DMS153 (cell line): ENCODE data around the gene EFCAB6.

ENCODE experiments used
- DNase-seq: peaks from one replicate; lab custom pipeline; 2025; lab: John Stamatoyannopoulos, UW

EFCAB6 gene

GRCh38 chr22:43570531-43571165, 241.5 kb downstream of the EFCAB6 start:
- DNase-seq = no peak

GRCh38 chr22:43569111-43569510, 243.0 kb downstream of the EFCAB6 start:
- no peak for DNase-seq

GRCh38 chr22:43567691-43568324, 244.3 kb downstream of the EFCAB6 start:
- DNase-seq = no peak

GRCh38 chr22:43566561-43567332, 245.4 kb downstream of the EFCAB6 start:
- no peak for DNase-seq

GRCh38 chr22:43566021-43566420, 246.1 kb downstream of the EFCAB6 start:
- DNase-seq = no peak

- DNase-seq = no peak
Observed at GRCh38 chr22:43564859-43565258, 247.2 kb downstream of the EFCAB6 start.

GRCh38 chr22:43563571-43563970, 248.5 kb downstream of the EFCAB6 start:
- DNase-seq = no peak

GRCh38 chr22:43562843-43563242, 249.3 kb downstream of the EFCAB6 start:
- no peak for DNase-seq

- no peak for DNase-seq
Observed at GRCh38 chr22:43561415-43562178, 250.5 kb downstream of the EFCAB6 start.

- DNase-seq = no peak
Observed at GRCh38 chr22:43560651-43561050, 251.5 kb downstream of the EFCAB6 start.

GRCh38 chr22:43555561-43556515, 256.3 kb downstream of the EFCAB6 start:
- no peak for DNase-seq

- DNase-seq = no peak
Observed at GRCh38 chr22:43554694-43555365, 257.3 kb downstream of the EFCAB6 start.

- DNase-seq = no peak
Observed at GRCh38 chr22:43554259-43554636, 257.9 kb downstream of the EFCAB6 start.

- no peak for DNase-seq
Observed at GRCh38 chr22:43553451-43554258, 258.4 kb downstream of the EFCAB6 start.

GRCh38 chr22:43550672-43551071, 261.4 kb downstream of the EFCAB6 start:
- no peak for DNase-seq

- DNase-seq = no peak
Observed at GRCh38 chr22:43550024-43550620, 262.0 kb downstream of the EFCAB6 start.

GRCh38 chr22:43546186-43546585, 265.9 kb downstream of the EFCAB6 start:
- DNase-seq = no peak

GRCh38 chr22:43544289-43544673, 267.8 kb downstream of the EFCAB6 start:
- no peak for DNase-seq

- DNase-seq = no peak
Observed at GRCh38 chr22:43543522-43544288, 268.4 kb downstream of the EFCAB6 start.
